ENCODE results near the gene PSMF1.

PSMF1 gene

GRCh38 chr20:1163105-1163504, 44.7 kb downstream of the PSMF1 start:
- DNase-seq (ENCODE audit: insufficient read length, low spot score) (no peak), FAIRE-seq (no peak)

- no peak for FAIRE-seq
- no peak for DNase-seq (ENCODE audit: insufficient read length, low spot score)
Measured at GRCh38 chr20:1163653-1164052, 45.3 kb downstream of the PSMF1 start.

GRCh38 chr20:1164871-1165270, 46.5 kb downstream of the PSMF1 start:
- DNase-seq (ENCODE audit: insufficient read length, low spot score) (no peak), FAIRE-seq (no peak)

- FAIRE-seq: no peak
- no peak for DNase-seq (ENCODE audit: insufficient read length, low spot score)
Measured at GRCh38 chr20:1165521-1165920, 47.1 kb downstream of the PSMF1 start.

- no peak for FAIRE-seq
- DNase-seq (ENCODE audit: insufficient read length, low spot score): no peak
Measured at GRCh38 chr20:1165941-1166340, 47.5 kb downstream of the PSMF1 start.

- FAIRE-seq (no peak), DNase-seq (ENCODE audit: insufficient read length, low spot score) (no peak)
Measured at GRCh38 chr20:1166948-1167720, 48.7 kb downstream of the PSMF1 start.

- FAIRE-seq (no peak), DNase-seq (ENCODE audit: insufficient read length, low spot score) (no peak)
Measured at GRCh38 chr20:1169224-1169623, 50.8 kb downstream of the PSMF1 start.

GRCh38 chr20:1171461-1172093, 53.2 kb downstream of the PSMF1 start:
- DNase-seq (ENCODE audit: insufficient read length, low spot score): no peak
- FAIRE-seq: no peak

- DNase-seq (ENCODE audit: insufficient read length, low spot score) (no peak), FAIRE-seq (no peak)
Measured at GRCh38 chr20:1173698-1174097, 55.3 kb downstream of the PSMF1 start.

GRCh38 chr20:1174787-1175186, 56.4 kb downstream of the PSMF1 start:
- FAIRE-seq (no peak), DNase-seq (ENCODE audit: insufficient read length, low spot score) (no peak)

GRCh38 chr20:1177680-1178079, 59.3 kb downstream of the PSMF1 start:
- FAIRE-seq: no peak

GRCh38 chr20:1178103-1178502, 59.7 kb downstream of the PSMF1 start:
- no peak for FAIRE-seq
- no peak for DNase-seq (ENCODE audit: insufficient read length, low spot score)

More at GRCh38 chr20:1177680-1178079, 59.3 kb downstream of the PSMF1 start:
- DNase-seq (ENCODE audit: insufficient read length, low spot score): no peak

- DNase-seq (ENCODE audit: insufficient read length, low spot score): no peak
- no peak for FAIRE-seq
Measured at GRCh38 chr20:1178623-1179022, 60.2 kb downstream of the PSMF1 start.

- DNase-seq (ENCODE audit: insufficient read length, low spot score) (no peak), FAIRE-seq (no peak)
Measured at GRCh38 chr20:1180949-1181348, 62.5 kb downstream of the PSMF1 start.

- FAIRE-seq: no peak
- no peak for DNase-seq (ENCODE audit: insufficient read length, low spot score)
Measured at GRCh38 chr20:1182106-1182505, 63.7 kb downstream of the PSMF1 start.

- DNase-seq (ENCODE audit: insufficient read length, low spot score) (no peak), FAIRE-seq (no peak)
Measured at GRCh38 chr20:1183153-1183552, 64.8 kb downstream of the PSMF1 start.

- FAIRE-seq (no peak), DNase-seq (ENCODE audit: insufficient read length, low spot score) (no peak)
Measured at GRCh38 chr20:1184260-1184637, 65.8 kb downstream of the PSMF1 start.

- no peak for DNase-seq (ENCODE audit: insufficient read length, low spot score)
- no peak for FAIRE-seq
Measured at GRCh38 chr20:1184638-1185315, 66.4 kb downstream of the PSMF1 start, which contains the start of gene TMEM74B. TSS of gene TMEM74B (minus strand) at chr20:1184981. CDS start at chr20:1183801, 1,180 bp downstream.

GRCh38 chr20:1185316-1185741, 66.9 kb downstream of the PSMF1 start:
- FAIRE-seq: no peak
- no peak for DNase-seq (ENCODE audit: insufficient read length, low spot score)

GRCh38 chr20:1185790-1186334, 67.5 kb downstream of the PSMF1 start:
- DNase-seq (ENCODE audit: insufficient read length, low spot score) (peak; percentile 52), FAIRE-seq (no peak)

- FAIRE-seq (no peak), DNase-seq (ENCODE audit: insufficient read length, low spot score) (no peak)
Measured at GRCh38 chr20:1186367-1186991, 68.1 kb downstream of the PSMF1 start.
